Right ventricle myocardium inferior (tissue), 1 donor: ENCODE results near the gene ETV7. TPM values are rescaled to one million over a fixed set of nuclear protein-coding genes. Genes with fewer than 3 reads are reported as not detected.

ENCODE experiments used
- total RNA-seq: library from RNA; stranded (reverse); fragmentation: NEBNext Ultra II Directional; extraction: Animal tissue kit (Norgen Biotek cat#: 25700); gene quantifications from one replicate; pipeline ENCODE4 v1.2.1, GENCODE V29; 2021
- donor health status: DM: no; HTN: yes; CAD: no; lungs with severe emphysema.

ETV7 gene
- total RNA-seq, 1 donor from 2014 or later: 0.38 TPM

Other genes starting within 250 kb of the ETV7 start
- 24.8 TPM for gene BRPF3, start 190.9 kb downstream of the ETV7 start, total RNA-seq
- not detected for gene PNPLA1, start 117.6 kb downstream of the ETV7 start, total RNA-seq
- not detected for gene BNIP5, start 50.8 kb downstream of the ETV7 start, total RNA-seq
- not detected for gene PXT1, start 55.2 kb upstream of the ETV7 start, total RNA-seq
- 26.4 TPM for gene KCTD20, start 55.3 kb upstream of the ETV7 start, total RNA-seq
- 22.6 TPM for gene STK38, start 159.8 kb upstream of the ETV7 start, total RNA-seq
- 119 TPM for gene SRSF3, start 206.7 kb upstream of the ETV7 start, total RNA-seq